ENCODE data around the gene MZT2A. TPM values are rescaled to one million over a fixed set of nuclear protein-coding genes. Genes with fewer than 3 reads are reported as not detected.
"Not testable (repeated sequence)": the region's sequence is repeated elsewhere in the genome, so short reads cannot be mapped to it uniquely, and the experiment has no call there.

Gene MZT2A
- total and polyA plus RNA-seq, 2 donors: 101 to 111 TPM

DNA sequence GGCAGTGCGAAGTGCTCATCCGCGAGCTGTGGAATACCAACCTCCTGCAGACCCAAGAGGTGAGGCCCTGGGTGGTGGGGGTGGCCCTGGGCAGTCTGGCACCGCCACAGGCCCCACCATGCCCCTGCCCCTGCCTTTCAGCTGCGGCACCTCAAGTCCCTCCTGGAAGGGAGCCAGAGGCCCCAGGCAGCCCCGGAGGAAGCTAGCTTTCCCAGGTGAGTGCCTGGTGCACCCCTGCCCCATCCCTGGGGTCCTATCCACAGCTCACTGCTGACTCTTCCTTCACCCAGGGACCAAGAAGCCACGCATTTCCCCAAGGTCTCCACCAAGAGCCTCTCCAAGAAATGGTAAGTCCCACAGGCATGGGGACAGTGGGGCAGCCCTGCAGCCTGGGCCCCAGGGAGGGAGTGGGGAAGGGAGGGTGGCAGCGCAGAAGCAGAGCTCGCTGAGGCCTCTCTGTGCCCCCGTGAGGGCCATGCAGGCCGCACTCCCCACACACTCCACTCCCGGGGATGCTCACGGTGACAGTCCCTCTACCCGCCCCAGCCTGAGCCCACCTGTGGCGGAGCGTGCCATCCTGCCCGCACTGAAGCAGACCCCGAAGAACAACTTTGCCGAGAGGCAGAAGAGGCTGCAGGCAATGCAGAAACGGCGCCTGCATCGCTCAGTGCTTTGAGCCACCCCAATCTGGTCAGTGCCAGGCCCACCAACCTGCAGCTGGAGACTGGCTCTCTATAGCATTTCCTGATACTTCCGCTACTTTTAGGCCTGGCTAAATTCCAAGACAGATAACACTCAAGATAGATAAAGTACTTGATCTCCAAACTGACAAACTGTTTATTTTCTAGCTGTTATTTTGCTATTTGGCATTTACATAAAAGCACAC, 40.8 kb upstream of the MZT2A start:
- DNase-seq (ENCODE audit: low read depth in 6 of 9, low spot score in 9 of 9); H3K4me3 ChIP-seq (ENCODE audit: low read length in 2 of 2); H3K9me3 ChIP-seq (ENCODE audit: control insufficient read depth in 2 of 2, insufficient read depth in 1 of 2, low read length in 1 of 2); H3K36me3 ChIP-seq (ENCODE audit: control insufficient read depth in 2 of 2, insufficient read depth in 2 of 2, low read length in 1 of 2); H3K27me3 ChIP-seq (ENCODE audit: control insufficient read depth in 2 of 2, insufficient read depth in 1 of 2, low read length in 1 of 2); H3K4me1 ChIP-seq (ENCODE audit: control insufficient read depth in 2 of 2, insufficient read depth in 2 of 2, low read length in 2 of 2); H3K27ac ChIP-seq (ENCODE audit: low read depth in 1 of 2, low read length in 1 of 2): not testable (repeated sequence)
- WGBS: 92% methylated on average over 23 of the region's 23 CpGs

DNA sequence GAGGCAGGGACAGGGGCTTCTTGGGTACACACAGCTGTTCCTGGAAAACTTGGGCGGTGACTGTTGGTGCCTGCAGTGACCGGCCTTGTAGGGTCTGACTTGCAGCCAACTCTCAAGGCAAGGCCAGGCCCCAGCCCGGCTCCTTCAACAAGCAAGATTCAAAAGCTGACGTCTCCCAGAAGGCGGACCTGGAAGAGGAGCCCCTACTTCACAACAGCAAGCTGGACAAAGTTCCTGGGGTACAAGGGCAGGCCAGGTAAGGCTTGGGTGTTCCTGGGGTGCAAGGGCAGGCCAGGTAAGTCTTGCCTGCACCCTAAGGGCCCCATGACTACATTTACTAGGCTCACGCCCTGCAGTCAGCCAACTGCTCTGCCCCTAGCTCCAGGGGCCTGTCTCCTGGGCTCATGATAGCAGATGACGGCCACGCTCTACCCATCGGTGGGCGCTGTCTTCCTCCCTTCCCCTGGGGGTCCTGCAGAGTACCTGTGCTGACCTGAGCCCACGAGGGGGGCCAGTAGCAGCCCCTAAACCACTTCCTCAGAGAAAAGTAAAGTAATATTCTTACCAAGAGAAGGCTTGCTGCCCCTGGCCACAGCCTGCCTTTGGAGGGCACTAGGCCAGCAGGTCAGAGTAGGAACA, 39.5 kb upstream of the MZT2A start:
- 91% methylated on average over 6 of the region's 11 CpGs for WGBS
- not testable (repeated sequence) for H3K36me3 ChIP-seq (ENCODE audit: control insufficient read depth in 2 of 2, insufficient read depth in 2 of 2, low read length in 1 of 2); H3K27ac ChIP-seq (ENCODE audit: low read depth in 1 of 2, low read length in 1 of 2); H3K27me3 ChIP-seq (ENCODE audit: control insufficient read depth in 2 of 2, insufficient read depth in 1 of 2, low read length in 1 of 2); DNase-seq (ENCODE audit: low read depth in 6 of 9, low spot score in 9 of 9); H3K4me1 ChIP-seq (ENCODE audit: control insufficient read depth in 2 of 2, insufficient read depth in 2 of 2, low read length in 2 of 2); H3K9me3 ChIP-seq (ENCODE audit: control insufficient read depth in 2 of 2, insufficient read depth in 1 of 2, low read length in 1 of 2); H3K4me3 ChIP-seq (ENCODE audit: low read length in 2 of 2)

DNA sequence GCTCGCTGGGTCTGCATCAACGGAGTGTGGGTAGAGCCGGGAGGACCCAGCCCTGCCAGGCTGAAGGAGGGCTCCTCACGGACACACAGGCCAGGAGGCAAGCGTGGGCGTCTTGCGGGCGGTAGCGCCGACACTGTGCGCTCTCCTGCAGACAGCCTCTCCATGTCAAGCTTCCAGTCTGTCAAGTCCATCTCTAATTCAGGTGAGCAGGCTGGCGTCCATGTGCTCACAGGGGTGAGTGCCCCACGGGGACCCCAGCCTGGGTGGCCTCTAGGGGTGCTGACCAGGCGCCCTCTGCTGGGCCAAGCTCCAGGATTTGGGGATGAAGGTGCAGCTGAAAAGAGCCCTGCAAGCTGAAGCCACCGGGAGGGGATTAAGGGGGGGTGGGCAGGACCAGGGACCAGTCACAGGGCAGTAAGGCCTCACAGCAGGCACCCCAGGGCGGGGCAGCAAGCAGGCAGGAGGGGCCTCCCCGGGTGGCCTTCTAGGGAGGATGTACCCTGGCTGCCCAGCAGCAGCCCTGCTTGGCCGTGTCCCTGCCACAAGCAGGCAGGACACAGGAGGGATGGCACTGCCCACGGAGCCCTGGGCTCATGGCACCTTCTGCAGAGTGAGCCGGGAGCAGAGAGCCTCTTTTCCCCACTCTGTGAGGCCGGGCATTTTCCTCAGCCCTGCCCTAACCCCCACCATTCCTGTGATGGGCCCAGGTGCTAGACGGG, 38.6 kb upstream of the MZT2A start:
- not testable (repeated sequence) for H3K36me3 ChIP-seq (ENCODE audit: control insufficient read depth in 2 of 2, insufficient read depth in 2 of 2, low read length in 1 of 2); DNase-seq (ENCODE audit: low read depth in 6 of 9, low spot score in 9 of 9); H3K27me3 ChIP-seq (ENCODE audit: control insufficient read depth in 2 of 2, insufficient read depth in 1 of 2, low read length in 1 of 2); H3K27ac ChIP-seq (ENCODE audit: low read depth in 1 of 2, low read length in 1 of 2); H3K4me1 ChIP-seq (ENCODE audit: control insufficient read depth in 2 of 2, insufficient read depth in 2 of 2, low read length in 2 of 2); H3K9me3 ChIP-seq (ENCODE audit: control insufficient read depth in 2 of 2, insufficient read depth in 1 of 2, low read length in 1 of 2); H3K4me3 ChIP-seq (ENCODE audit: low read length in 2 of 2)
- 85% methylated on average over 18 of the region's 22 CpGs for WGBS

DNA sequence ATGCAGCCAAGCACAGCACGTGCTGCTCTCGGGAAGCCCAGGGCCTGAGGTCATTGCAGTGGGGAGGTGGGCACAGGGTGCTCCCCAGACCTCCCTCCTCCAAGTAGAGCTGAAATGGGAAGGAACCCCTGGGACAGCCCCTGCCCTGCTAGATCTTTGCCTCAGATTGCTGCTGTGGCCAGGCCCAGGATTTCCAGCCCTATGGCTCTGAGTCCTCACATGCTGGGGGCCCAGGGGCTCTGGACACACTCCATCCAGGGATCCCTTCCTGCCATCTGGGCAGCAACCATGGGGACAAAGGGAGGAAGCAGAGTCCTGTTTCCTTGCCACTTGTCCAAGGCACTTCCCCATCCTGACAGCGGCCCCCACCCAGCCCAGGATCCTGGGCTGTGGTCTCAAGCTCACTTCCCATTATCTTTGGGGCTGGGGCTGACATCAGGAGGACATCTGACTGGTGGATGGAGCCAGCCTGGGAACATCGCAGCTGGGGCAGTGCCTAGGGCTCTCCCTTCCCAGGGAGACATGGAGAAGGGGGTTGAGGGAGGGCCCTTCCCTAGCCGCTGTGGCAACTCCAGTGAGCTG, 37.8 kb upstream of the MZT2A start:
- not testable (repeated sequence) for DNase-seq (ENCODE audit: low read depth in 6 of 9, low spot score in 9 of 9); H3K36me3 ChIP-seq (ENCODE audit: control insufficient read depth in 2 of 2, insufficient read depth in 2 of 2, low read length in 1 of 2); H3K27me3 ChIP-seq (ENCODE audit: control insufficient read depth in 2 of 2, insufficient read depth in 1 of 2, low read length in 1 of 2); H3K9me3 ChIP-seq (ENCODE audit: control insufficient read depth in 2 of 2, insufficient read depth in 1 of 2, low read length in 1 of 2); H3K4me3 ChIP-seq (ENCODE audit: low read length in 2 of 2); H3K4me1 ChIP-seq (ENCODE audit: control insufficient read depth in 2 of 2, insufficient read depth in 2 of 2, low read length in 2 of 2); H3K27ac ChIP-seq (ENCODE audit: low read depth in 1 of 2, low read length in 1 of 2)
- 96% methylated on average over 5 of the region's 5 CpGs for WGBS

DNA sequence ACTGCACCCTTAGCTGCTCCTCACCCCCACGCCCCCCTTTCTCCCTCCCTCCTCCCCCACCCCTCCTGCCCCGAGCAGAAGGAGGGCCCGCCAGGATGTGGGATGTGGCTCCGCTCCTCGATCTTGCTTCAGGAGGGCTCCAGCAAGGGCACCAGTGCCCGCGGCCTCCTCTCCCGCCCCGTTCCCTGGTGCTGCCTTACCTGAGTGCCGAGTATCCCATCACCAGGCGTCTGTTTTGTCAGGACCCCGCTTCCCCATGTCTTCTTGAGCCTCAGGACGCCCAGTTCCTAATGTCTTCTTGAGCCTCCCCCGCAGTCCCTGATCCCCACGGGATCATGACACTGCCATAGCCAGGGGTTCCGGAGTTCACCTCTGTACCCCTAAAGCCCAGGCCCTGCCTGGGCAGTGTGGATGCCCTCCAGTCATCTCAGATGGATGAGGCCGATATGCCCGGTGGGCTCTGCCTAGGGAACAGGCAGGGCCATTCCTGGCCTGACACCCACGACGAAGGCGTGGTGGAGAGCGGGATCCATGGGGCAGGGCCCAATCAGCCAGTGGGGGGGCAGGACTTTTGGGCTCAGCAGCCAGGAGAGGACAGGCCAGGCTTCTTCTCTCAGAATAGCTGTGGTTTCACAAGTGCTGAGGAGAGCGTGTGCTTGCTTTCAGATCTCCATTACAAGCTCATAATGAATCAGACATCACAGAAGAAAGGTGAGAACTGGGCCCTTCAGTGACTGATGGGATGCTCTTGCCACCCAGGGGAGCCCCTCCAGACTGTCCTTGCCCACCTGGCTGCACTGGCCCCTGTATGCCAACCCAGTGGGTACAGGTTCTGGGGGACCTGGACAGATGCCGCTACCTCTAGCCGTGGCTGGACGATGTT, 37.0 kb upstream of the MZT2A start:
- not testable (repeated sequence) for H3K4me1 ChIP-seq (ENCODE audit: control insufficient read depth in 2 of 2, insufficient read depth in 2 of 2, low read length in 2 of 2); H3K9me3 ChIP-seq (ENCODE audit: control insufficient read depth in 2 of 2, insufficient read depth in 1 of 2, low read length in 1 of 2); H3K27ac ChIP-seq (ENCODE audit: low read depth in 1 of 2, low read length in 1 of 2); H3K27me3 ChIP-seq (ENCODE audit: control insufficient read depth in 2 of 2, insufficient read depth in 1 of 2, low read length in 1 of 2); H3K36me3 ChIP-seq (ENCODE audit: control insufficient read depth in 2 of 2, insufficient read depth in 2 of 2, low read length in 1 of 2)
- WGBS: 65% methylated on average over 25 of the region's 26 CpGs
- peak in 1 of 9 donors; percentile 9 for DNase-seq (ENCODE audit: low read depth in 6 of 9, low spot score in 9 of 9)
- peak overlapping the region in 1 of 2 donors; percentile 25 for H3K4me3 ChIP-seq (ENCODE audit: low read length in 2 of 2)

DNA sequence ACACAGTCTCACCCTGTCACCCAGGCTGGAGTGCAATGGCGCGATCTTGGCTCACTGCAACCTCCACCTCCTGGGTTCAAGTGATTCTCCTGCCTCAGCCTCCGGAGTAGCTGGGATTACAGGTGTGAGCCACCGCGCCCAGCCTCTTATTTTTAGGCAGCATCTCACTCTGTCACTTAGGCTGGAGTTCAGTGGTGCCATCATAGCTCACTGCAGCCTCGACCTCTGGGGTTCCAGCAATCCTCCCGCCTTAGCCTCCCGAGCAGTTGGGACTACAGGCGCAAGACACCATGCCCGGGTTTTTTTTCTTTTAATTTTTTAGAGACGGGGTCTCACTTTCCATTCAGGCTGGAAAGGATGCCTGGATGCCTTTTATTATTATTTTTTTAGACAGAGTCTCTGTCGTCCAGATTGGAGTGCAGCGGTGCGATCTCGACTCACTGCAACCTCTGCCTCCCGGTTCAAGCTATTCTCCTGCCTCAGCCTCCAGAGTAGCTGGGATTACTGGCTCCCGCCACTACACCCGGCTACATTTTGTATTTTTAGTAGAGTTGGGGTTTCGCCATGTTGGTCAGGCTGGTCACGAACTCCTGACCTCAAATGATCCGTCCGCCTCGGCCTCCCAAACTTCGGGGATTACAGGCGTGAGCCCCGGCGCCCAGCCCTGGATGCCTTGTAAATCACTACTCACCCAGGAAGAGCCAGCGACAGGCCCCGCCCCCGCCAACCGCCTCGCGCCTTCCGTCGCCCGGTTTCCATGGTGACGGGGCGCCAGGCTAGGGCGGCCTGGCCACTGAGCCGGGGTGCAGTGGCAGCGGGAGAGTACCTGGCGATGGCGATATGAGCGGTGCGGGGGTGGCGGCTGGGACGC, 35.2 kb upstream of the MZT2A start, which contains the start of gene CCDC74A:
Gene CCDC74A, plus strand, starts transcription at position 758 of the 871 bp plus-strand sequence. Its CDS starts 83 bp downstream, at position 841.
- H3K27me3 ChIP-seq (ENCODE audit: control insufficient read depth in 2 of 2, insufficient read depth in 1 of 2, low read length in 1 of 2); H3K36me3 ChIP-seq (ENCODE audit: control insufficient read depth in 2 of 2, insufficient read depth in 2 of 2, low read length in 1 of 2); H3K27ac ChIP-seq (ENCODE audit: low read depth in 1 of 2, low read length in 1 of 2); H3K9me3 ChIP-seq (ENCODE audit: control insufficient read depth in 2 of 2, insufficient read depth in 1 of 2, low read length in 1 of 2); H3K4me1 ChIP-seq (ENCODE audit: control insufficient read depth in 2 of 2, insufficient read depth in 2 of 2, low read length in 2 of 2): not testable (repeated sequence)
- WGBS: 40% methylated on average over 40 of the region's 47 CpGs
- H3K4me3 ChIP-seq (ENCODE audit: low read length in 2 of 2): peak within 1 kb of the TSS; percentile 26 to 33
- peak in 8 of 9 donors; percentile 13 to 78 (median 57) for DNase-seq (ENCODE audit: low read depth in 6 of 9, low spot score in 9 of 9)

DNA sequence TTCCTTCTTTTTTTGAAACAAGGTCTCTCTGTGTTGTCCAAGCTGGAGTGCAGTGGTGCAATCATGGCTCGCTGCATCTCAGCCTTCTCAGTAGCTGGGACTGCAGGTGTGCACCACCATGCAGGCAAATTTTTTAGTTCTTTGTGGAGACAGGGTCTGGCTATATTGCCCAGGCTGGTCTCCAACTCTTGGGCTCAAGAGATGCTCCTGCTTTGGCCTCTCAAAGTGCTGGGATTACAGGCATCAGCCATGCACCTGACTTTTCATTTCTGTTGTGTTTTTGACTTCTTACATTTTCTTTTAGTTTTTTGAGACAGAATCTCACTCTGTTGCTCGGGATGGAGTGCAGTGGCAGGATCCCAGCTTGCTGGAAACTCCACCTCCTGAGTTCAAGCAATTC, 33.1 kb upstream of the MZT2A start:
- WGBS: 97% methylated on average over 2 of the region's 2 CpGs
- not testable (repeated sequence) for H3K27ac ChIP-seq (ENCODE audit: low read depth in 1 of 2, low read length in 1 of 2); H3K9me3 ChIP-seq (ENCODE audit: control insufficient read depth in 2 of 2, insufficient read depth in 1 of 2, low read length in 1 of 2); H3K27me3 ChIP-seq (ENCODE audit: control insufficient read depth in 2 of 2, insufficient read depth in 1 of 2, low read length in 1 of 2); H3K4me3 ChIP-seq (ENCODE audit: low read length in 2 of 2); DNase-seq (ENCODE audit: low read depth in 6 of 9, low spot score in 9 of 9); H3K4me1 ChIP-seq (ENCODE audit: control insufficient read depth in 2 of 2, insufficient read depth in 2 of 2, low read length in 2 of 2)
- H3K36me3 ChIP-seq (ENCODE audit: control insufficient read depth in 2 of 2, insufficient read depth in 2 of 2, low read length in 1 of 2): peaks cover 5 to 10% of the 10 kb centered on the region in 2 donors
